Liver (tissue), 3 donors: Measurements from ENCODE around the gene NCAM1.

Experiments
- ATF3 ChIP-seq: IDR thresholded peaks from 2 replicates; pipeline ENCODE4 v1.6.1; 2016; ENCODE audit warnings: antibody characterized with exemption
- CTCF ChIP-seq: fragments of 150-350 bp; IDR thresholded peaks from 2 replicates; pipeline ENCODE4 v1.5.1; 2017; ENCODE audit warnings: improper control_type of control experiment, low read depth, low read length; ENCODE audit not compliant: missing input control
- GABPA ChIP-seq, 2 donors: IDR thresholded peaks in 1 of 2; conservative IDR thresholded peaks in 1 of 2; 2 replicates each; pipeline ENCODE4 v1.6.1; 2016; ENCODE audit warnings: antibody characterized with exemption in 2 of 2, mild to moderate bottlenecking in 1 of 2, moderate library complexity in 1 of 2
- HNF4A ChIP-seq, 2 donors: conservative IDR thresholded peaks; 2 replicates each; pipeline ENCODE4 v1.6.1; 2016; ENCODE audit warnings: antibody characterized with exemption in 2 of 2, mild to moderate bottlenecking in 2 of 2
- HNF4G ChIP-seq: IDR thresholded peaks from 2 replicates; pipeline ENCODE4 v1.6.1; 2016; ENCODE audit warnings: antibody characterized with exemption
- JUND ChIP-seq, 2 donors: IDR thresholded peaks; 2 replicates each; pipeline ENCODE4 v1.6.1; 2016; ENCODE audit warnings: antibody characterized with exemption in 2 of 2
- MAX ChIP-seq: IDR thresholded peaks from 2 replicates; pipeline ENCODE4 v1.6.1; 2016; ENCODE audit warnings: antibody characterized with exemption
- RAD21 ChIP-seq, 2 donors: IDR thresholded peaks; 2 replicates each; pipeline ENCODE4 v1.6.1; 2016; ENCODE audit warnings: antibody characterized with exemption in 2 of 2, mild to moderate bottlenecking in 2 of 2
- REST ChIP-seq: IDR thresholded peaks from 2 replicates; pipeline ENCODE4 v1.6.1; 2016; ENCODE audit warnings: antibody characterized with exemption, mild to moderate bottlenecking
- RXRA ChIP-seq, 2 donors: IDR thresholded peaks; 2 replicates each; pipeline ENCODE4 v1.6.1; 2017 to 2018; ENCODE audit warnings: antibody characterized with exemption in 2 of 2, mild to moderate bottlenecking in 1 of 2
- SP1 ChIP-seq: IDR thresholded peaks from 2 replicates; pipeline ENCODE4 v1.6.1; 2018; ENCODE audit warnings: antibody characterized with exemption, mild to moderate bottlenecking
- TAF1 ChIP-seq: conservative IDR thresholded peaks from 2 replicates; pipeline ENCODE4 v1.6.1; 2016; ENCODE audit warnings: antibody characterized with exemption, mild to moderate bottlenecking
- YY1 ChIP-seq: IDR thresholded peaks from 2 replicates; pipeline ENCODE4 v1.6.1; 2016; ENCODE audit warnings: antibody characterized with exemption, mild to moderate bottlenecking
- donor health status: healthy.
- donor health status: healthy.

- TF ChIP-seq HNF4A (conservative IDR thresholded peaks at IDR 0.05) (no peak), CTCF (no peak), SP1 (no peak), HNF4G (no peak), TAF1 (no peak), YY1 (no peak), MAX (no peak), RAD21 (IDR thresholded peaks at IDR 0.05) (no peak), GABPA (IDR thresholded peaks at IDR 0.05 in 1 of 2, conservative IDR thresholded peaks at IDR 0.05 in 1 of 2) (no peak), RXRA (IDR thresholded peaks at IDR 0.05) (no peak), JUND (IDR thresholded peaks at IDR 0.05) (no peak), REST (no peak), ATF3 (no peak)
These were observed 308.9 kb downstream of the NCAM1 start for GRCh38 chr11:113270080-113270479.
